Activated T-helper 2 cell treated with anti-CD3 and anti-CD28 coated beads, Interferon-gamma antibody, Interleukin-2, Interleukin-4, amounts not matched to agents 10 μg/mL and 5 μg/mL and 100 μg/mL, durations not matched to agents 14 hours and 24 hours and 36 hours (primary cell): ENCODE data around the gene UBE2J2. TPM values are rescaled to one million over a fixed set of nuclear protein-coding genes. Genes with fewer than 3 reads are reported as not detected.

ENCODE experiments used
- DNase-seq: peaks from one replicate; pipeline ENCODE4 v3.0.0; 2021; ENCODE audit warnings: low spot score
- H3K27ac Mint-ChIP-seq: one replicate; pipeline ENCODE4 v1.8.0; 2021; ENCODE audit warnings: mixed read lengths
- H3K27me3 Mint-ChIP-seq: one replicate; pipeline ENCODE4 v1.8.0; 2021; ENCODE audit warnings: low read depth, mixed read lengths
- H3K36me3 Mint-ChIP-seq: one replicate; pipeline ENCODE4 v1.8.0; 2021; ENCODE audit warnings: low read depth, mixed read lengths
- H3K4me1 Mint-ChIP-seq: one replicate; pipeline ENCODE4 v1.8.0; 2021; ENCODE audit warnings: low read depth, mixed read lengths
- H3K4me3 Mint-ChIP-seq: one replicate; pipeline ENCODE4 v1.8.0; 2021; ENCODE audit warnings: low read depth, mild to moderate bottlenecking, moderate library complexity, mixed read lengths
- H3K9me3 Mint-ChIP-seq: one replicate; pipeline ENCODE4 v1.8.0; 2021; ENCODE audit warnings: mixed read lengths
- intact Hi-C: fragments of 100-400 bp; cut with micrococcal nuclease; formaldehyde crosslinking; loops from one replicate; pipeline ENCODE4 v1.15.1; 2023
- total RNA-seq: library from RNA; stranded (reverse); gene quantifications from 2 replicates; pipeline ENCODE4 v1.2.3, GENCODE V29; 2022

UBE2J2 gene
- total RNA-seq, 1 donor from 2014 or later: 81.0 TPM

DNA sequence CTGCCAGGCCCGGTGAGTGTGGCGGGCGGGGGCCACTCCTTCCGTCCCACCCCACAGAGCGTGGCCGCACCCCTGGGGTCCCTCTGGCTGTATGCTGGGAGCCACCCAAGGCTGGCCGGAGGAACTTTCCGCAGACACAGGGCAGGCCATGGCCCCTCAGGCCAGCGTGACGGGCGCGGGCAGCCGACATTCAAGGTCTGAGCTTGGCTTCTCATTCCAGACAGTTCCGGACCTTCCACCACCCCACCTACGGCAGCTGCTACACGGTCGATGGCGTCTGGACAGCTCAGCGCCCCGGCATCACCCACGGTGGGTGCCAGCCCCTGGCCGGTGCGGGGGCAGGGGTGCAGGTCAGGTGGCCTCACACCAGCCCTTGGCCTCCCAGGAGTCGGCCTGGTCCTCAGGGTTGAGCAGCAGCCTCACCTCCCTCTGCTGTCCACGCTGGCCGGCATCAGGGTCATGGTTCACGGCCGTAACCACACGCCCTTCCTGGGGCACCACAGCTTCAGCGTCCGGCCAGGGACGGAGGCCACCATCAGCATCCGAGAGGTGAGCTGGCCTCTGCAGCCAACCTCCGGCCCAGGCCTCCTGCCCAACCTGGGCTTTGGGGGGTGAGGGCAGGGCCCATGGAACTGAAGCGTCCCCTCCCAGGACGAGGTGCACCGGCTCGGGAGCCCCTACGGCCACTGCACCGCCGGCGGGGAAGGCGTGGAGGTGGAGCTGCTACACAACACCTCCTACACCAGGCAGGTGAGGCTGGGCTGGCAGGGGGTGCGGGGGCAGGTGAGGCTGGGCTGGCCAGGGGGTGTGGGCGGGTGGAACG is 13.8 kb upstream of the UBE2J2 start:
- Mint-ChIP-seq H3K4me3 (no peak overlapping the region), H3K27me3 (no peaks in the 10 kb centered on the region), H3K27ac (no peak overlapping the region), H3K4me1 (peaks cover 1% of the 10 kb centered on the region), H3K9me3 (no peaks in the 10 kb centered on the region), H3K36me3 (no peaks in the 10 kb centered on the region)
- intact Hi-C loops: no loop called here
- DNase-seq: no peak

DNA sequence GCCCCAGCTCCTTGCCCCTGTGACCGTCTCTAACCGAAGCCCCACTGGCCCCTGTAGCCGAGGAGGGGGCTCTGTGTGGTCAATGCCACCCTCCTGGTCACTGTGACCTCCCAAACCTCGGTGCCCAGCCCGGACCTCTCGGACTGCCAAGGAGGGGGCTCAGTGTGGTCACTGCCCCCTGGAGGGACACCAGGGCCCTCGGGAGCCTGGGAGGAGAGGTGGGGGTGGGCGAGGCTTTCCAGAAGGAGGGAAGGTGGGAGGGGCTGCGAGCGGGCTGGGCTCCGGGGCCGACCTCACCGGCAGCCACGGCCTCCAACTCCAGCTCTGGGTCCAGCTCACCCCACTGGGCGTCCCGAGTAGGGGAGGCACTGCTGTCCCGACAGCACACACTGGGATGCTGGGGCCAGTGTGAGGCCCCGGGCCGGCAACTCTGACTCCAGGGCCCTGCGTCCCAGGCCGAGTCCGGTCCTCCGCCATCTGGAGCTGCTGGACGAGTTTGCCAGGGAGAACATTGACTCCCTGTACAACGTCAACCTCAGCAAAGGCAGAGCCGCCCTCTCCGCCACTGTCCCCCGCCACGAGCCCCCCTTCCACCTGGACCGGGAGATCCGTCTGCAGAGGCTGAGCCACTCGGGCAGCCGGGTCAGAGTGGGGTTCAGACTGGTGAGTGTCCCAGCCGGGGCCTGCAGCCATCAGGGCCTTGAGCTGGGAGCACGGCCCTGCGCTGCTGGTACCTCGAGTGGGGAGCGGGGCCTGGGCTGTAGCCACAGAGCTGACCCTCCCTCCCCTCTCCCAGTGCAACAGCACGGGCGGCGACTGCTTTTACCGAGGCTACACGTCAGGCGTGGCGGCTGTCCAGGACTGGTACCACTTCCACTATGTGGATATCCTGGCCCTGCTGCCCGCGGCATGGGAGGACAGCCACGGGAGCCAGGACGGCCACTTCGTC is 12.9 kb upstream of the UBE2J2 start:
- no peaks in the 10 kb centered on the region for H3K9me3 Mint-ChIP-seq
- H3K27me3 Mint-ChIP-seq: no peaks in the 10 kb centered on the region
- H3K36me3 Mint-ChIP-seq: no peaks in the 10 kb centered on the region
- H3K4me1 Mint-ChIP-seq: peaks cover 1% of the 10 kb centered on the region
- H3K4me3 Mint-ChIP-seq: no peak overlapping the region
- no peak overlapping the region for H3K27ac Mint-ChIP-seq
- DNase-seq: no peak
- intact Hi-C loops: no loop called here

- H3K9me3 Mint-ChIP-seq: no peaks in the 10 kb centered on the region
- intact Hi-C loops: no loop called here
- H3K27ac Mint-ChIP-seq: no peak overlapping the region
- peaks cover 1% of the 10 kb centered on the region for H3K4me1 Mint-ChIP-seq
- H3K36me3 Mint-ChIP-seq: no peaks in the 10 kb centered on the region
- H3K4me3 Mint-ChIP-seq: no peak overlapping the region
- no peaks in the 10 kb centered on the region for H3K27me3 Mint-ChIP-seq
- DNase-seq: no peak
These were observed 12.1 kb upstream of the UBE2J2 start for GRCh38 chr1:1285611-1286311.

DNA sequence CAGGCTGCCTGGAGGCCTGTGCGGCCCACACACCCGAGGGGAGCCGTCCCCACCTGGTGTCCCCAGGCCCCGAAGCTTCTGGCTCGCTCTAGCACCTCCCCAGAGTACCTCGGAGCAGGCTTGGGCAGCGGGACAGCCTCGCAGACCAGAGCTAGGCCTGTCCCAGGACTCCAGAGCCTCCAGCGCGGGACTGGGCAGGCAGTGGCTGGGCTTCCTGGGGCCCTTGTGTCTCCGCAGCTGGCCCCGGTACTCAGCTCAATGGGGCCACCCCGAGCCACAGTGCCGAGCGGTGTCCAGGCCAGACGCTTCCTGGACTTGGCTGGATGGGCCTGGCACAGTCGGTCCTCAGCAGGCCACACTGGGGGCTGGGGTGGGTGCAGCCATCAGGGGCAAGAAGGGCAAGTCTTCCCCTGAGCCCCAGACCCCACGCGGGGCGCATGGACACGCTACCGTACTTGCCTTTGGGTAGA is 11.5 kb upstream of the UBE2J2 start:
- Mint-ChIP-seq H3K27me3 (no peaks in the 10 kb centered on the region), H3K9me3 (no peaks in the 10 kb centered on the region), H3K4me1 (peaks cover 1% of the 10 kb centered on the region), H3K4me3 (no peak overlapping the region), H3K36me3 (no peaks in the 10 kb centered on the region), H3K27ac (no peak overlapping the region)
- intact Hi-C loops: no loop called here
- DNase-seq: no peak

DNA sequence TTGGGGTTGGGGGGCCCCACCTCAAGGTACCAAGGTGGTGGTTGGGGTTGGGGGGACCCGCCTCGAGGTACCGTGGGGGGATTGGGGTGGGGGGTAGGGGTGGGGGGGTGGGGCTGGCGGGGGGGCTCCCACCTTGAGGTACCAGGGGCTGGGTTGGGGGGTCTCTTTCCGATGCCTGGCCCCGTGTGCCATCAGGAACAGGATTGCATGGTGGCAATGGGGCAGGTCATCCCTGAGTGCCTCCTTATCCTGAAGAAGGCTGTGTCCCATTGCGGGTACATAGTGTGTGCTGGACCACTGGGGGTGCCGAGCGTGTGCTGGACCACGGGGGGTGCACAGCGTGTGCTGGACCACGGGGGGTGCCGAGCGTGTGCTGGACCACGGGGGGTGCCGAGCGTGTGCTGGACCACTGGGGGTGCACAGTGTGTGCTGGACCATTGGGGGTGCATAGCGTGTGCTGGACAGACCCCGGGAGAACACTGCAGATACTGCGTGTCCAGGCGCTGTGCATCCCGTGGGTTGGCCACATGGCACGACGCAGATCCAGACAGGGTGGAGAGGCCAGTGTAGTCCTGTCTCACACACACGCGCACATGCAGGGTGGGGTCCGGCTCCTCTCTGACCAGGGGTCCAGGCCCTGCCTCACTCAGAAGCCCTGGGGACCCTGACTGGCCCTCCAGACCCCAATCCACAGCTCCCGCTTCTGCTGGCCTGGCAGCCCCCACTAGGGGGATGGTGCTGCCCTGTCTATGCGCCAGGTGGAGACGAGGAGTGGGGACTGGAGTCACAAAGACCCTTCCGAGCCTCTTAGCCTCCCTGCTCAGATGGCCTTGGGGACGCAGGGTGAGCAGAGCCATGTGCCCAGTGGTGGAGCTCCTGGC is 10.8 kb upstream of the UBE2J2 start:
- H3K36me3 Mint-ChIP-seq: no peaks in the 10 kb centered on the region
- H3K27ac Mint-ChIP-seq: no peak overlapping the region
- peaks cover 1% of the 10 kb centered on the region for H3K4me1 Mint-ChIP-seq
- intact Hi-C loops: no loop called here
- no peak for DNase-seq
- no peaks in the 10 kb centered on the region for H3K27me3 Mint-ChIP-seq
- no peaks in the 10 kb centered on the region for H3K9me3 Mint-ChIP-seq
- H3K4me3 Mint-ChIP-seq: no peak overlapping the region

- DNase-seq: no peak
These were observed 10.2 kb upstream of the UBE2J2 start for GRCh38 chr1:1283821-1284220.

DNA sequence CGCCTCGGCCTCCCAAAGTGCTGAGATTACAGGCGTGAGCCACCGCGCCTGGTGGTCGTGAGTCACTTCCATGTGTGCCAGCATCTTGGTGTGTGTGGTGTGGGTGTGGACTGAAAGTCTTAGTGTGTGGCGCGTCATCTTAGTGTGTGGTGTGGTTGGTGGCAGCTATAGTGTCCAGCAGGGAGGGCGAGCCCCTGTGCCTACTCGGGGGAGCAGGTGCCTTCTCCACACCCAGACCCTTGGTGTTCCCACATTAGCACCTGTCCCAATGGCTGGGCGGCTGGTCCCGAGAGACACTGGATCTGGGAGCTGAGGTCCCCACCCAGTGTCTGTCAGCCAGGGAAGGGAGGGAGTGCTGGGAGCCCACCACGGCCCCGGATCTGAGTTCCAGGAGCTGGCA is 9.3 kb upstream of the UBE2J2 start:
- Mint-ChIP-seq H3K9me3 (no peaks in the 10 kb centered on the region), H3K36me3 (no peaks in the 10 kb centered on the region), H3K4me1 (peaks cover 1% of the 10 kb centered on the region), H3K4me3 (no peak overlapping the region), H3K27me3 (no peaks in the 10 kb centered on the region), H3K27ac (no peak overlapping the region)
- no peak for DNase-seq
- intact Hi-C loops: no loop called here

More at GRCh38 chr1:1283821-1284220, 10.2 kb upstream of the UBE2J2 start:
- no peaks in the 10 kb centered on the region for H3K27me3 Mint-ChIP-seq
- H3K36me3 Mint-ChIP-seq: no peaks in the 10 kb centered on the region
- H3K4me1 Mint-ChIP-seq: peaks cover 1% of the 10 kb centered on the region
- intact Hi-C loops: no loop called here
- H3K27ac Mint-ChIP-seq: no peak overlapping the region
- H3K4me3 Mint-ChIP-seq: no peak overlapping the region
- no peaks in the 10 kb centered on the region for H3K9me3 Mint-ChIP-seq

GRCh38 chr1:1281533-1282321 is 8.1 kb upstream of the UBE2J2 start:
- peaks cover 1% of the 10 kb centered on the region for H3K4me1 Mint-ChIP-seq
- no peaks in the 10 kb centered on the region for H3K27me3 Mint-ChIP-seq
- no peak overlapping the region for H3K4me3 Mint-ChIP-seq
- no peak overlapping the region for H3K27ac Mint-ChIP-seq
- intact Hi-C loops: no loop called here
- no peaks in the 10 kb centered on the region for H3K36me3 Mint-ChIP-seq
- no peaks in the 10 kb centered on the region for H3K9me3 Mint-ChIP-seq
- DNase-seq: no peak

DNA sequence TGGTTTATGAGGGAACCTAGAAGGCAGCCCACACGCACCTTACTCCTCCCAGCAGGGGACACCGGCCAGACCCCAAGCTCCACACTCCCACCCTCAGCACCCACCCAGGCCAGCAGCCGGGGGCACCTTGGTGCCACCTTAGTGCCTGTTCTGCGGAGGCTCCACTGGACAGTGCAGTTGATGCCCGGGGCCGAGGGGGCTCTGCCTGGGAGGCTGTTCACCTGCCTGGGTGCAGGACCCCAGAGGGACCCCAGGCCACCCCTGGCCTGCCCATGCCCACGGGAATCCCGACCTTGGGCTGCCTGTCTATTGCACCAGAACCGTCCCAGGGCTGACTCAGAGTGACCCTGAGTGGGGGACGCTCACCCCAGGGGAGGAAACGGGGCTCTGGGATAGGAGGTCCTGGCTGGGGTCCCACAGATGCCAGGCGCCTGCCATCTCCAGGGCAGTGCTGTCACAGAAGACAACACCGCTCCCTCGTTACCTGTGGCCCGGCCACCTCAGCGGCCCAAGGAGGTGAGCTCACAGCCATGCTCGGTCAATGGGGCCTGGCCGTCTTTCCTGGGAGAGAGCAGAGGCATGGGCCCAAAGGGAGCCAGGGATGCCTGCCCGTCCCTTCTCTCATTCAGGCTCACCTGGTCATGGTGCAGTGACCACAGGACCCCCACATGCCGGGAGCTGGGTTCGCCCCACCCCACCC is 7.3 kb upstream of the UBE2J2 start:
- H3K4me3 Mint-ChIP-seq: no peak overlapping the region

DNA sequence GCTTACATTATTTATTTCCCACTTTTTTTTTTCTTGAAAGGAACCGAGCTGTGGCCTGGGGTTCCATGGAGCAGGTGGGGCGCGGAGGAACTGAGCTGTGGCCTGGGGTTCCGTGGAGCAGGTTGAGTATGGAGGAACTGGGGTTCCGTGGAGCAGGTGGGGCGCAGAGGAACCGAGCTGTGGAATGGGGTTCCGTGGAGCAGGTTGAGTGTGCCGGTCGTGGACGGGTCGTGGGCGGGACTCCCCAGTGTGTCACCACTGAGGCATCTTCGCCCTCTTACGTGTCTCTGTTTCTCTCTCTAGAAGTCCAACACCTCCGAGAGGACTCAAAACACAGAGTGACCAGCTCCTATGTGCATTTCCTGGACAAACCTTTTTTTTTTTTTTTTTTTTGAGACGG is 5.4 kb upstream of the UBE2J2 start:
- DNase-seq: no peak
- no peaks in the 10 kb centered on the region for H3K9me3 Mint-ChIP-seq
- no peaks in the 10 kb centered on the region for H3K27me3 Mint-ChIP-seq
- no peak overlapping the region for H3K4me3 Mint-ChIP-seq
- no peak overlapping the region for H3K27ac Mint-ChIP-seq
- intact Hi-C loops: loop anchor here (10.0 kb wide), 1 partner anchor 164 kb away; the partner anchor contains the start of gene C1orf159
- peaks cover 4% of the 10 kb centered on the region for H3K4me1 Mint-ChIP-seq
- H3K36me3 Mint-ChIP-seq: no peaks in the 10 kb centered on the region

More for the DNA sequence above, 7.3 kb upstream of the UBE2J2 start:
- H3K36me3 Mint-ChIP-seq: no peaks in the 10 kb centered on the region
- H3K4me1 Mint-ChIP-seq: peaks cover 1% of the 10 kb centered on the region
- DNase-seq: no peak
- H3K9me3 Mint-ChIP-seq: no peaks in the 10 kb centered on the region
- no peak overlapping the region for H3K27ac Mint-ChIP-seq
- no peaks in the 10 kb centered on the region for H3K27me3 Mint-ChIP-seq
- intact Hi-C loops: no loop called here

- Mint-ChIP-seq H3K9me3 (no peaks in the 10 kb centered on the region), H3K4me3 (no peak overlapping the region), H3K36me3 (no peaks in the 10 kb centered on the region), H3K27ac (no peak overlapping the region), H3K4me1 (peaks cover 4% of the 10 kb centered on the region), H3K27me3 (no peaks in the 10 kb centered on the region)
- DNase-seq: no peak
- intact Hi-C loops: loop anchor here (10.0 kb wide), 1 partner anchor 164 kb away; the partner anchor contains the start of gene C1orf159
These were observed 5.0 kb upstream of the UBE2J2 start for GRCh38 chr1:1278620-1279019.
